ENCODE data around the gene ACSM6. TPM values are rescaled to one million over a fixed set of nuclear protein-coding genes. Genes with fewer than 3 reads are reported as not detected.

Gene ACSM6
- total RNA-seq, 1 experiment from 2014 or later: not detected

DNA sequence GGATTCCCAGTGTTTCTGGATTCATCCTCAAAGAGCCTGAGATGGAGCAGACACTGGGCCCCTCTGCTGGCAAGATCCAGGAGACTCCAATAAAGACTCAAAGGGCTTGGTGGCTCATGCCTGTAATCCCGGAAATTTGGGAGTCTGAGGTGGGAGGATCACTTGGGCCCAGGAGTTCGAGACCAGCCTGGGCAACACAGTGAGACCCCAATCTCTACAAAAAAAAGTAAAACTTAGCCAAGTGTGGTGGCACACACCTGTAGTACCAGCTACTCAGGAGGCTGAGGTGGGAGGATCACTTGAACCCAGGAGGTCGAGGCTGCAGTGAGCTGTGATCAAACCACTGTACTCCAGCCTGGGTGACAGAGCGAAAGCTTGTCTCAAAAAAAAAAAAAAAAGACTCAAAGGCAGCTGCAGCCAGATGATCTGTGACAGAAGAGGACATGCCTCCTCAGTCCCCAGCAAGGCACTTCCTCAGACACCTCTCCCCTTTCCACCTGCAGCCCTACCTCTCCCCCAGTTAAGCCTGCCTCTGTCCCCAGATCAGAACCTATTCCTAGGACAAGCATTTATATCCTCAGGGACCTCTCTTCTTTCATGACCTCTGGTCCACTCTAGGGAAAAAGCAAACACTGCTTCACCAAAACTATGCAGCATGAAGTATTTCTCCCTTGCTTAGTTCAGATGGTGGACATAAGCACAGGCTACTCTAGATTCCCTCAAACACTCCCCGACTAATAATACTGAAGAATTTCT is 68.9 kb downstream of the ACSM6 start:
- Histone ChIP-seq H4K91ac (ENCODE audit: insufficient read length, low read depth, low read length) (no peak overlapping the region), H4K5ac (ENCODE audit: insufficient read length, low read depth, low read length) (no peak overlapping the region), H2BK120ac (ENCODE audit: low read depth, low read length, poor library complexity, severe bottlenecking) (no peak overlapping the region), H3K79me1 (ENCODE audit: insufficient read depth, low read depth, low read length, poor library complexity, severe bottlenecking) (peaks cover 4% of the 10 kb centered on the region), H2BK12ac (ENCODE audit: insufficient read length, low read depth, low read length) (no peak overlapping the region), H2BK5ac (ENCODE audit: insufficient read length, low read length) (no peak overlapping the region), H3K4me1 (ENCODE audit: insufficient read depth, low read length) (peaks cover 13% of the 10 kb centered on the region), H2AFZ (ENCODE audit: low read length) (no peak overlapping the region), H3K9me3 (ENCODE audit: control insufficient read depth, low read depth, low read length) (no peaks in the 10 kb centered on the region), H3K27me3 (ENCODE audit: insufficient read depth, low read length) (no peaks in the 10 kb centered on the region), H3K18ac (ENCODE audit: insufficient read length, low read depth, low read length) (no peak overlapping the region), H2AK5ac (ENCODE audit: insufficient read length, low read length) (no peak overlapping the region), H4K20me1 (ENCODE audit: control insufficient read depth, insufficient read depth, insufficient read length) (no peaks in the 10 kb centered on the region), H3K27ac (ENCODE audit: insufficient read length, low read depth, low read length) (no peak overlapping the region), H2BK20ac (ENCODE audit: low read depth, low read length, poor library complexity, severe bottlenecking) (no peak overlapping the region), H4K8ac (replicated peaks; ENCODE audit: insufficient read length, low read depth, low read length) (no peak overlapping the region), H3K56ac (ENCODE audit: insufficient read length, low read depth, low read length) (no peak overlapping the region), H3K4me2 (ENCODE audit: insufficient read depth, insufficient read length, low read length) (no peak overlapping the region), H2BK15ac (ENCODE audit: low read depth, low read length) (no peak overlapping the region), H3K14ac (ENCODE audit: insufficient read depth, low read length) (no peak overlapping the region), H3K79me2 (ENCODE audit: insufficient read depth, low read length) (no peaks in the 10 kb centered on the region), H3T11ph (ENCODE audit: low read length) (no peak overlapping the region), H3K23me2 (ENCODE audit: insufficient read length, low read depth, low read length, poor library complexity, severe bottlenecking) (no peaks in the 10 kb centered on the region), H3K9ac (ENCODE audit: extremely low read depth, insufficient read length, low read length) (no peak overlapping the region), H3K4ac (ENCODE audit: low read depth, low read length) (no peak overlapping the region), H3K23ac (ENCODE audit: insufficient read length, low read depth, low read length) (no peak overlapping the region)
- Mint-ChIP-seq H3K36me3 (ENCODE audit: insufficient read depth in 1 of 3, low read depth in 3 of 3) (peaks cover 15 to 63% (median 51%) of the 10 kb centered on the region in 3 experiments), H3K4me3 (no peak overlapping the region), H3K27me3 (ENCODE audit: low read depth) (no peaks in the 10 kb centered on the region), H3K4me1 (peaks cover 42 to 50% of the 10 kb centered on the region in 2 experiments), H3K27ac (peak overlapping the region; percentile 14 to 100 (median 19); a peak in 5 of 7 replicates), H3K9me3 (peaks cover under 1 to 2% of the 10 kb centered on the region in 2 experiments; a peak in 2 of 5 replicates)
- WGBS (ENCODE audit: extremely low coverage, insufficient read length, low lambda C conversion rate): no CpG with 5 or more reads among the region's 5 CpGs
- TF ChIP-seq, protein P1, sequence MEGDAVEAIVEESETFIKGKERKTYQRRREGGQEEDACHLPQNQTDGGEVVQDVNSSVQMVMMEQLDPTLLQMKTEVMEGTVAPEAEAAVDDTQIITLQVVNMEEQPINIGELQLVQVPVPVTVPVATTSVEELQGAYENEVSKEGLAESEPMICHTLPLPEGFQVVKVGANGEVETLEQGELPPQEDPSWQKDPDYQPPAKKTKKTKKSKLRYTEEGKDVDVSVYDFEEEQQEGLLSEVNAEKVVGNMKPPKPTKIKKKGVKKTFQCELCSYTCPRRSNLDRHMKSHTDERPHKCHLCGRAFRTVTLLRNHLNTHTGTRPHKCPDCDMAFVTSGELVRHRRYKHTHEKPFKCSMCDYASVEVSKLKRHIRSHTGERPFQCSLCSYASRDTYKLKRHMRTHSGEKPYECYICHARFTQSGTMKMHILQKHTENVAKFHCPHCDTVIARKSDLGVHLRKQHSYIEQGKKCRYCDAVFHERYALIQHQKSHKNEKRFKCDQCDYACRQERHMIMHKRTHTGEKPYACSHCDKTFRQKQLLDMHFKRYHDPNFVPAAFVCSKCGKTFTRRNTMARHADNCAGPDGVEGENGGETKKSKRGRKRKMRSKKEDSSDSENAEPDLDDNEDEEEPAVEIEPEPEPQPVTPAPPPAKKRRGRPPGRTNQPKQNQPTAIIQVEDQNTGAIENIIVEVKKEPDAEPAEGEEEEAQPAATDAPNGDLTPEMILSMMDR (conservative IDR thresholded peaks at IDR 0.05): no peak
- DNase-seq: no peak
